ENCODE measurements around the gene TTLL12.

TTLL12 gene

GRCh38 chr22:43206509-43207161 is 19.7 kb upstream of the TTLL12 start:
- no peak overlapping the region for H3K4me2 ChIP-seq (ENCODE audit: low read depth, low read length, poor library complexity, severe bottlenecking)
- H3K9me2 ChIP-seq (replicated peaks; ENCODE audit: insufficient read depth, low read length) = no peaks in the 10 kb centered on the region
- H4K20me1 ChIP-seq (ENCODE audit: low read depth, low read length) = no peaks in the 10 kb centered on the region
- no peak overlapping the region for H3K27ac ChIP-seq (ENCODE audit: low read depth, low read length)
- H2AFZ ChIP-seq (ENCODE audit: low read depth, low read length, severe bottlenecking) = no peak overlapping the region
- TF ChIP-seq CTCF (IDR thresholded peaks at IDR 0.05; ENCODE audit: insufficient read depth, low read length, poor library complexity, severe bottlenecking) = no peak
- H3K9me3 ChIP-seq (ENCODE audit: insufficient read depth, low read length) = no peaks in the 10 kb centered on the region
- no peak overlapping the region for H3K4me3 ChIP-seq (ENCODE audit: insufficient read depth, low read length, poor library complexity, severe bottlenecking)
- no peaks in the 10 kb centered on the region for H3K27me3 ChIP-seq (ENCODE audit: low read length)
- no peaks in the 10 kb centered on the region for H3K79me2 ChIP-seq (ENCODE audit: insufficient read depth, low read length)
- no peaks in the 10 kb centered on the region for H3F3A ChIP-seq (ENCODE audit: insufficient read depth)
- H3K9ac ChIP-seq (ENCODE audit: low read length) = no peak overlapping the region
- H3K36me3 ChIP-seq (ENCODE audit: low read length) = no peaks in the 10 kb centered on the region

- Histone ChIP-seq H3K27me3 (ENCODE audit: low read length) (no peaks in the 10 kb centered on the region), H2AFZ (ENCODE audit: low read depth, low read length, severe bottlenecking) (no peak overlapping the region), H3F3A (ENCODE audit: insufficient read depth) (no peaks in the 10 kb centered on the region), H3K9me2 (replicated peaks; ENCODE audit: insufficient read depth, low read length) (no peaks in the 10 kb centered on the region), H3K4me3 (ENCODE audit: insufficient read depth, low read length, poor library complexity, severe bottlenecking) (no peak overlapping the region), H3K79me2 (ENCODE audit: insufficient read depth, low read length) (no peaks in the 10 kb centered on the region), H4K20me1 (ENCODE audit: low read depth, low read length) (no peaks in the 10 kb centered on the region), H3K27ac (ENCODE audit: low read depth, low read length) (no peak overlapping the region), H3K9ac (ENCODE audit: low read length) (no peak overlapping the region), H3K36me3 (ENCODE audit: low read length) (no peaks in the 10 kb centered on the region), H3K9me3 (ENCODE audit: insufficient read depth, low read length) (no peaks in the 10 kb centered on the region), H3K4me2 (ENCODE audit: low read depth, low read length, poor library complexity, severe bottlenecking) (no peak overlapping the region)
- TF ChIP-seq CTCF (IDR thresholded peaks at IDR 0.05; ENCODE audit: insufficient read depth, low read length, poor library complexity, severe bottlenecking) (no peak), EZH2phosphoT487 (conservative IDR thresholded peaks at IDR 0.05; ENCODE audit: low read length) (no peak)
Observed at GRCh38 chr22:43205748-43206508, 19.0 kb upstream of the TTLL12 start.

- no peak overlapping the region for H3K27ac ChIP-seq (ENCODE audit: low read depth, low read length)
- H3K79me2 ChIP-seq (ENCODE audit: insufficient read depth, low read length) = no peaks in the 10 kb centered on the region
- no peak overlapping the region for H3K9ac ChIP-seq (ENCODE audit: low read length)
- no peak overlapping the region for H2AFZ ChIP-seq (ENCODE audit: low read depth, low read length, severe bottlenecking)
- no peaks in the 10 kb centered on the region for H3K9me2 ChIP-seq (replicated peaks; ENCODE audit: insufficient read depth, low read length)
- no peaks in the 10 kb centered on the region for H3K9me3 ChIP-seq (ENCODE audit: insufficient read depth, low read length)
- no peaks in the 10 kb centered on the region for H3K27me3 ChIP-seq (ENCODE audit: low read length)
- H3K4me2 ChIP-seq (ENCODE audit: low read depth, low read length, poor library complexity, severe bottlenecking) = no peak overlapping the region
- no peaks in the 10 kb centered on the region for H3K36me3 ChIP-seq (ENCODE audit: low read length)
- H3F3A ChIP-seq (ENCODE audit: insufficient read depth) = no peaks in the 10 kb centered on the region
- TF ChIP-seq EZH2phosphoT487 (conservative IDR thresholded peaks at IDR 0.05; ENCODE audit: low read length) (no peak), CTCF (IDR thresholded peaks at IDR 0.05; ENCODE audit: insufficient read depth, low read length, poor library complexity, severe bottlenecking) (no peak)
- no peak overlapping the region for H3K4me3 ChIP-seq (ENCODE audit: insufficient read depth, low read length, poor library complexity, severe bottlenecking)
- no peaks in the 10 kb centered on the region for H4K20me1 ChIP-seq (ENCODE audit: low read depth, low read length)
Observed at GRCh38 chr22:43205261-43205691, 18.3 kb upstream of the TTLL12 start.

All from SU-DHL-6 (cell line).